Measurements from ENCODE around the gene MAN2A2. TPM values are rescaled to one million over a fixed set of nuclear protein-coding genes. Genes with fewer than 3 reads are reported as not detected.

Gene MAN2A2
- total RNA-seq, 2 experiments from 2014 or later: 11.6 to 12.2 TPM

GRCh38 chr15:90881978-90882721, 21.0 kb upstream of the MAN2A2 start:
- BruUV-seq (replicated peaks): no TSS peak
- TF ChIP-seq CTCF (conservative IDR thresholded peaks at IDR 0.05; ENCODE audit: low read length) (no peak), EZH2phosphoT487 (IDR thresholded peaks at IDR 0.05; ENCODE audit: borderline replicate concordance, low read depth, low read length) (no peak)
- Histone ChIP-seq H3K9me2 (ENCODE audit: insufficient read depth, low read length) (no peaks in the 10 kb centered on the region), H2AFZ (ENCODE audit: low read length) (no peak overlapping the region), H3K4me3 (ENCODE audit: low read depth, low read length, poor library complexity, severe bottlenecking) (no peak overlapping the region), H3K79me2 (ENCODE audit: insufficient read depth, low read depth, low read length) (no peaks in the 10 kb centered on the region), H3K9me3 (ENCODE audit: low read length) (no peaks in the 10 kb centered on the region), H4K20me1 (ENCODE audit: insufficient read depth, low read length) (no peaks in the 10 kb centered on the region), H3K4me1 (ENCODE audit: insufficient read depth, low read length, poor library complexity, severe bottlenecking) (peaks cover 12% of the 10 kb centered on the region), H3K27ac (ENCODE audit: low read depth, low read length, poor library complexity, severe bottlenecking) (no peak overlapping the region), H3K4me2 (ENCODE audit: low read length) (no peak overlapping the region), H3K36me3 (ENCODE audit: insufficient read depth, low read length) (no peaks in the 10 kb centered on the region)
- DNase-seq (ENCODE audit: low spot score): no peak
- ChIA-PET POLR2A (no interaction called here), CTCF (ENCODE audit: unreplicated experiment) (interaction anchor here (0.6 kb wide), 1 partner anchor 165 kb away, joined by 3 read pairs; the partner anchor contains the start of gene BLM)
- intact Hi-C loops (cut with micrococcal nuclease; ENCODE audit: unreplicated experiment): no loop called here

- no peak overlapping the region for H2AFZ ChIP-seq (ENCODE audit: low read length)
- no peaks in the 10 kb centered on the region for H4K20me1 ChIP-seq (ENCODE audit: insufficient read depth, low read length)
- POLR2A ChIA-PET: interaction anchor here (0.8 kb wide), 1 partner anchor 73 kb away, joined by 4 read pairs; no protein-coding TSS in a partner anchor
- no peaks in the 10 kb centered on the region for H3K36me3 ChIP-seq (ENCODE audit: insufficient read depth, low read length)
- DNase-seq (ENCODE audit: low spot score): no peak
- no peaks in the 10 kb centered on the region for H3K9me3 ChIP-seq (ENCODE audit: low read length)
- CTCF ChIA-PET (ENCODE audit: unreplicated experiment): no interaction called here
- no TSS peak for BruUV-seq (replicated peaks)
- no peaks in the 10 kb centered on the region for H3K9me2 ChIP-seq (ENCODE audit: insufficient read depth, low read length)
- intact Hi-C loops (cut with micrococcal nuclease; ENCODE audit: unreplicated experiment): no loop called here
- no peak overlapping the region for H3K27ac ChIP-seq (ENCODE audit: low read depth, low read length, poor library complexity, severe bottlenecking)
- no peak overlapping the region for H3K4me2 ChIP-seq (ENCODE audit: low read length)
- peaks cover 12% of the 10 kb centered on the region for H3K4me1 ChIP-seq (ENCODE audit: insufficient read depth, low read length, poor library complexity, severe bottlenecking)
- no peaks in the 10 kb centered on the region for H3K79me2 ChIP-seq (ENCODE audit: insufficient read depth, low read depth, low read length)
- no peak overlapping the region for H3K4me3 ChIP-seq (ENCODE audit: low read depth, low read length, poor library complexity, severe bottlenecking)
- TF ChIP-seq EZH2phosphoT487 (IDR thresholded peaks at IDR 0.05; ENCODE audit: borderline replicate concordance, low read depth, low read length) (no peak), CTCF (conservative IDR thresholded peaks at IDR 0.05; ENCODE audit: low read length) (no peak)
These were observed 20.1 kb upstream of the MAN2A2 start for GRCh38 chr15:90882781-90883525.

All from OCI-LY7 (cell line).